ENCODE measurements around the gene FOSL1.
"Not testable (repeated sequence)": the region's sequence is repeated elsewhere in the genome, so short reads cannot be mapped to it uniquely, and the experiment has no call there.

FOSL1 gene

GRCh38 chr11:65894034-65894591 is 6.1 kb downstream of the FOSL1 start:
- no peak for DNase-seq

- no peak for DNase-seq
Observed at GRCh38 chr11:65892661-65893317, 7.4 kb downstream of the FOSL1 start.

DNA sequence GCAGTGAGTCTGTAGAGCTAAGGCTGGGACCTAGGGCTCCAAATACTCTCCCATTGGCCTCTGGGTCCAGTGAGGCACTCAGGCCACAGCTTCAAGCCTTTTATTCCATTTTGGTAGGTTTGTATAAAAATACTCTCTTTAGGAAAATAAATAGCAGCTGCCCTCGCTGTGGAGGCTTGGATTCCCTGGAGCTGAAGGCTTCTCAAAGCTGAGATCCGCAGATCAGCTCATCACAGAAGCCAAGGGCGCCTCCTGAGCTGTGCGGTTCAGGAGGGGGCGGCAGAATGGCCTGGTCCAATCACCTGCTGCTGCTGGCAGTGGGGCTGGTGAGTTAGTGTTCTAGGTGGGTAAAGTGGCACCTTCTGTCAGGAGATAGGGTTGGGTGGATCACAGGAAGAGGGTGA is 8.0 kb downstream of the FOSL1 start:
- DNase-seq = not testable (repeated sequence)

DNA sequence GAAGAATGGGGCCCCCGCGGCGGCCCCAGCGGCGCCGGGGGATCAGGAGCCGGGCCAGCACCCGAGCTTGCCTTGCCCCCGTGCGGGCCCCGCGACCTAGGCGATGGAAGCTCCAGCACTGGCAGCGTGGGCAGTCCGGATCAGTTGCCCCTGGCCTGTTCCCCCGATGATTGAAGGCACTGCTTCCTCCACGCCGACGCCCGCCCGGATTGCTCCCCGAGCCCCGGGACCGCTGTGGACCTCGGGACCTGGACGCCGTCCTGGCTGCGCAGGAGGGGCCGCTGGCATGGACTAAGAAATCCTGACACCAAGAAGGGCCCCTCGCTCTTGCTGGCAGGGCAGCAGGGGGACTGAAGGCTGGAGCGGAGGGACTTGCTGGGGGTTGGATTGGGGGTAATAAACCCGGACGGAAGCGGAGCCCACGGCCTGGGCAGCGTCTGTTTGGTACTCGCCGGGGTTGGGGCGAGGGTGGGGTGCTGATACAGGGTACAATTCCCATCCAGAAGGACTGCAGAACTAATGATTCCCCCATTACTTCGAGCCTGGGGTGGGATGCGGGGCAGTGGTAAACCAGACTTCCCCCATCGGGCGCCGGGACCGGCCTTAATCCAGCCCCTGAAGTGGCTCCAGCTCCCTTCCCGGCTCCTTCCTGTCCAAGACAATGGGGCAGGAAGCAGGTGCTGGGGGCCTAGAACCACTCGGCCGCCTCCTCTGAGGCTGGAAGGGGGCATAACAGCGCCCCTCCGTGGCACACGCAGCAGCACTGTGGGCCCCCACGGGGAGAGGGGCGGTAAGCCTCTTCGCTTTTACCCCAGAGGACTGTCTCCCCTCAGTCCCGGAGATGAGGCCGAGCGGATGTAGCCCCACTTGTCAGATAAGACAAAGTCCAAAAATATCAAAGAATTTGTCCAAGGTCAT is 8.7 kb downstream of the FOSL1 start:
- DNase-seq = no peak

- peak; percentile 97 for DNase-seq
Observed at GRCh38 chr11:65890324-65891218, 9.6 kb downstream of the FOSL1 start, which contains the start of gene CCDC85B. Gene CCDC85B (plus strand): TSS chr11:65890673. CDS start chr11:65890784, 111 bp downstream.

GRCh38 chr11:65888163-65888814 is 11.9 kb downstream of the FOSL1 start, which contains the start of gene FIBP:
Gene FIBP (minus strand): TSS chr11:65888471. CDS start chr11:65888418, 53 bp downstream.
- peak; percentile 94 for DNase-seq

- DNase-seq = no peak
Observed at GRCh38 chr11:65887723-65888162, 12.4 kb downstream of the FOSL1 start.

DNA sequence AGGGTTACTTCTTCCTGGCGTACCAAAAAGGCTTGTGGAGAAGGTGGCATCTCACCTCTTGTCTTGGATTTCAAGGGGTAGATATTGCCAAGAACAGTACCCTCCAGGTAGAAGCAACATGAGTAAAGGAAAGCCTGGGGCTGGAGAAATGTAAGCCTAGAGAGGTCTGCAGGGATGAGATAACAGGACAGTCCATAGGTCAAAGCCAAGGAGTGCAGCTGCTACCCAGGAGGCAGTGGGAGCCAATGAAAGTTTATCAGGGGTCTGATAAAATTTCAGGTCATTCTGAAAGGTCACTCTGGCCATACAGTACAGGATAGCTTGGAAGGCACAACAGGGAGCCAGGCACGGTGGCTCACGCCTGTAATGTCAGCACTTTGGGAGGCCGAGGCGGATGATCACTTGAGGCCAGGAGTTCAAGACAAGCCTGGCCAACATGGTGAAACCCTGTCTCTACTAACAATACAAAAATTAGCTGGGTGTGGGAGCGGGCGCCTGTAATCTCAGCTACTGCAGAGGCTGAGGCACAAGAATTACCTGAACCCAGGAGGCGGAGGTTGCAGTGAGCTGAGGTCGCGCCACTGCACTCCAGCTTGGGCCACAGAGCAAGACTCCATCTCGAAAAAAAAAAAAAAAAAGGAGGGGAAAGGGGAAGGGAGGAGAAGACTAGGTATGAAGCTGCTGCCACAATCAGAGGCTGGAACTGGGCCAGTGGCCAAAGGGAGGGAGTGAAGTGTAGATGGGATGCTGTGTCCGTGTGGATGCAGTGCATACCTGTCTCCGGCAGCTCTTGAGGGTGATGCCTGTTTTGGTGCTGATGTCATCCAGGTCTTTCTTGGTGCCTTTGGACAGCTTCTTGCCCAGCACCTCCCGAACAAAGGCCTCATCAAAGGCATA is 13.1 kb downstream of the FOSL1 start:
- DNase-seq = no peak

DNA sequence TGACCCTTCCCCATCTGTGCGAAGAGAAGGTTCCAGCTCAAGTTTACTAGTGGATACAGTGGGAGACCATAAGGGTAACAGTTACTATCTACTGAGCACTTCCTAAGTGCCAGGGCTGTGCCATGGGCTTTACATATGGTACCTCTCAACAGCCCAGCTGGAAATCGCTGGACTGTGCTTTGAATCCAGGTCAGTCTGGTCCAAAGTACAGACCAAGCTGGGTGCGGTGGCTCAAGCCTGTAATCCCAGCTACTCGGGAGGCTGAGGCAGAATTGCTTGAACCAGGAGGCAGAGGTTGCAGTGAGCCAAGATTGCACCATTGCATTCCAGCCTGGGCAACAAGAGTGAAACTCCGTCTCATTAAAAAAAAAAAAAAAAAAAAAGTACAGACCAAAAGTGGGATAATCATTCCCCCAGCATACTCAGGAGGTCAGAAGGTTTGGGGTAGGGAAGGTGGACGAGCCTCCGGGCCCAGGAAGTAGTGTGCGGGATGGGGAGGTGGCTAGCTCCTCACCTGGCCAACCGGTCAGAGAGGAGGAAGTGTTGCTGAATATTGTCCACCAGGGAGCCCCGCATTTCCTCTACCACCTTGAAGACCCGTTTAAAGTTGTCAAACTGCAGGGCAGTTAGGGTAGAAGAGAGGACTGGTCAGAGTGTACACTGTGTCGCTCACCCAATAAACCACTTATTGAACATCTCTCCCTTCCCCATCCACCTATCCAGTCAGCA is 14.2 kb downstream of the FOSL1 start:
- DNase-seq = no peak

DNA sequence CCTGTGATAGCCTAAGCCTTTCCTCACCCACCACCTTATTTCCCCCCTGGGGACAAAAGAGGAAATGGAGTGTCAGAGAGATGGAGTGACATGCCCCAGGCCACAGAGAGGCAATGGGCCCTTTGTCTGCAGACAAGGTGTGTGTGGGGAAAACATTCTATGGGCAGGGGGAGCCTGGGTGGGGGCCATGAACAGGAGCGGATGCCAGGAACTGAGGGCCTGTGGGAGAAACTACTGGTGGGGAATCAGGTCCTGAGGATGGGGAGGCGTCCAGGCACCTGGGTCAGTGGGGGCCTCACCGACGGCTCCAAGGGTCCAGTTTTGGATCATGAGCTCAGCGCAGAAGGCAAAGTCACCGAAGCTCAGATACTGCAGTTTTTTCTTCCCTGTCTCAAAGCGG is 15.0 kb downstream of the FOSL1 start:
- DNase-seq = no peak

DNA sequence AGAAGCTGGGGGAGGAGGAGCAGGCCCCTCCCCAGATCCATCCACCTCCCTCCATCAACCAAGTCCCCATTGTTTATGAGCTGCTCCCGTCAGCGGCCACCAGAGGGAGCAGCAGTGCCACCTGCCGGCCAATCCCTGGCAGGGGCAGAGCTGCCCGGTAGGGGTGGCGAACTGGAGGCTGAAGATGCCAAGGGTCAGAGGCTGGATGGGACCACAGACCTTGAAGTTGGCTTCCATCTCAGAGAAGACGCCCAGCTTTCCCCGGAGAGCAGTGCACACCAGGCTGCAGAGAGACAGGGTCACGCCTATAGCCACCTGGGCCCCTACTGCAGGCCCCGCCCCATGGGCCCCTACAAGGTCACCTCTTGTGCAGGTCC is 15.5 kb downstream of the FOSL1 start:
- DNase-seq = peak; percentile 73

DNA sequence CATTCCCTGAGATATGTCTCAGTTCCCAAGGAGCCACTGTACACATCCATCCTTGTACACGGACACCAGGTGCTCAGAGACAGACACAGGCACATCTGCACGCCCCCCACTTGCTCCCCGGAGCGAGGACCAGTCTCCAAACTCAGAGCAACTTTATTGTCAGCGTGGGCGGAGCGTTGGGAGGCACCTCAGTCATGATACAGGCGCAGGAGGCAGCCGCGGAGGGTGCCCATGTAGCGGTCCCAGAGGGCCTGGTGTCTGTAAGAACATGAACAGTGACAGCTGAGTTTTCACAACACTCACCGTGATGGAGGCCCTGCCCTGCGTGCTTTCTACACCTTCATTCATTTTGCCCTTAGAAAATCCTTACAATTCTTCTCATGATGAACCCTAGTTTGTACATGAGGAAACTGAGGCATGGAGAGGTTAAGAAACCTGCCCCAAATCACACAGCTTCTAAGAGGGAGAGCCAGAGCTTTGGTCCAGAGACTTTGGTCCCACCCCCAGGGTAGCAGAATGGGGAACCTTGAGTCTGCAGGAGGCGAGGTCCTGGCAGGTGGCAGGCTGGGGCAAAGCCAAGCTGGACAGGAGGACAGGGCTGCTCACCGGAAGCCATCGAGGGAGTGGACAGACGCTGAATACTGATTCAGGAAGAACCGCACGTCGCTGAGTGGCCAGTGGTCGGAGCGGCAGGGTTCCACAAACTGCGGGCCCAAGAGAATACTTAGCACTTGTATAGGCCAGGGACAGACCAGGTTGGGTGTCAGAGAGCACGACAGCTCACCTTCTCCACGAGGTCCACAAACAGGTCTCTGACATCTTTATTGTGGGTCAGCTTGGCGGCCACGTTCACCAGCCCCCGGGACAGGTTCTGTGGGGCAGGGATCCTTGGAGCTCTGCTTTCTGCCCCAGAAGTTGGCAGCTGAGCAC is 16.1 kb downstream of the FOSL1 start:
- no peak for DNase-seq

DNA sequence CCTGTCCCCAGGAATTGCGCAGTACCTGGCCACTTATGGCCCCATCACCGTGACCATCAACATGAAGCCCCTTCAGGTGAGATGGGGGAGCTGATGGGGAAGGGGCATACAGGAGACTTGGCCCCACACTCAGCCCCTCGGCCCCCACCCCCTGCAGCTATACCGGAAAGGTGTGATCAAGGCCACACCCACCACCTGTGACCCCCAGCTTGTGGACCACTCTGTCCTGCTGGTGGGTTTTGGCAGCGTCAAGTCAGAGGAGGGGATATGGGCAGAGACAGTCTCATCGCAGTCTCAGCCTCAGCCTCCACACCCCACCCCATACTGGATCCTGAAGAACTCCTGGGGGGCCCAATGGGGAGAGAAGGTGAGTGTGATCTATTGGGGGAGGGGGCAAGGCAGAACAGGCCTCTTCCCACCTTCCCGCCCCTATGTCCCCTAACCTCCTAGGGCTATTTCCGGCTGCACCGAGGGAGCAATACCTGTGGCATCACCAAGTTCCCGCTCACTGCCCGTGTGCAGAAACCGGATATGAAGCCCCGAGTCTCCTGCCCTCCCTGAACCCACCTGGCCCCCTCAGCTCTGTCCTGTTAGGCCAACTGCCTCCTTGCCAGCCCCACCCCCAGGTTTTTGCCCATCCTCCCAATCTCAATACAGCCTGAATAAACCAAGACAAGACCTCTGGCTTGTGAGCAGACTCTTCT is 17.0 kb downstream of the FOSL1 start:
- DNase-seq = no peak

- DNase-seq = no peak
Observed at GRCh38 chr11:65882120-65883057, 17.8 kb downstream of the FOSL1 start.

GRCh38 chr11:65880844-65881421 is 19.3 kb downstream of the FOSL1 start:
- DNase-seq = no peak

- no peak for DNase-seq
Observed at GRCh38 chr11:65880027-65880426, 20.2 kb downstream of the FOSL1 start.

- peak; percentile 38 for DNase-seq
Observed at GRCh38 chr11:65879617-65880016, 20.6 kb downstream of the FOSL1 start, which contains the start of gene CTSW. Gene CTSW (plus strand): TSS chr11:65879837. CDS start chr11:65879855, 18 bp downstream.

Data from activated effector memory CD4-positive, alpha-beta T cell treated with Interleukin-2 at 50 U/mL for 16 hours (primary cell).